Skin of body (tissue), 2 donors: ENCODE measurements around the gene POLR1H. TPM values are rescaled to one million over a fixed set of nuclear protein-coding genes. Genes with fewer than 3 reads are reported as not detected.

Experiments
- DNase-seq: peaks from one replicate; lab custom pipeline; 2025; lab: John Stamatoyannopoulos, UW
- total RNA-seq: library from RNA; depleted of rRNA; stranded (reverse); fragments of >200 nt; gene quantifications from one replicate; pipeline ENCODE4 v1.2.3, GENCODE V29; 2014

Gene POLR1H
- total RNA-seq, 1 donor from 2014 or later, result 22.1 TPM

GRCh38 chr6:30093951-30094661, 33.0 kb downstream of the POLR1H start:
- no peak for DNase-seq

- DNase-seq, result no peak
These were observed 35.8 kb downstream of the POLR1H start for GRCh38 chr6:30096829-30097228.

- DNase-seq, result no peak
These were observed 37.1 kb downstream of the POLR1H start for GRCh38 chr6:30097902-30098768.

- DNase-seq, result no peak
These were observed 39.1 kb downstream of the POLR1H start for GRCh38 chr6:30100154-30100553.

GRCh38 chr6:30100585-30101443, 39.7 kb downstream of the POLR1H start:
- no peak for DNase-seq

GRCh38 chr6:30101444-30102413, 40.7 kb downstream of the POLR1H start:
- DNase-seq, result peak; percentile 25

GRCh38 chr6:30102414-30102969, 41.4 kb downstream of the POLR1H start:
- DNase-seq, result no peak

GRCh38 chr6:30102970-30103871, 42.2 kb downstream of the POLR1H start:
- DNase-seq, result peak; percentile 55

- no peak for DNase-seq
These were observed 42.8 kb downstream of the POLR1H start for GRCh38 chr6:30103872-30104179.

- no peak for DNase-seq
These were observed 43.6 kb downstream of the POLR1H start for GRCh38 chr6:30104661-30105060.

- DNase-seq, result no peak
These were observed 50.3 kb downstream of the POLR1H start for GRCh38 chr6:30111266-30111856.

- no peak for DNase-seq
These were observed 51.4 kb downstream of the POLR1H start for GRCh38 chr6:30112402-30112994.

GRCh38 chr6:30113003-30113759, 52.1 kb downstream of the POLR1H start, which contains the start of gene TRIM31:
Gene TRIM31 (minus strand): TSS chr6:30113090. CDS start chr6:30112805, 285 bp downstream.
- no peak for DNase-seq

- DNase-seq, result no peak
These were observed 52.8 kb downstream of the POLR1H start for GRCh38 chr6:30113841-30114240.
